SU-DHL-6 (cell line): ENCODE measurements around the gene TMEM59L.

Experiments used
- EZH2phosphoT487 ChIP-seq: fragments of 200-600 bp; sonication (generic), shearing (Covaris generic); conservative IDR thresholded peaks from 2 replicates; pipeline ENCODE4 v1.6.1; 2018; ENCODE audit warnings: mild to moderate bottlenecking, antibody characterized with exemption, low read length, moderate library complexity, mixed read lengths
- TF ChIP-seq, protein P1 (sequence below): fragments of 200-600 bp; sonication (generic); IDR thresholded peaks from one replicate; pipeline ENCODE4 v1.5.1; 2017; ENCODE audit warnings: antibody characterized with exemption, mild to moderate bottlenecking, low read length, moderate library complexity; ENCODE audit not compliant: insufficient read depth, poor library complexity, severe bottlenecking

DNA sequence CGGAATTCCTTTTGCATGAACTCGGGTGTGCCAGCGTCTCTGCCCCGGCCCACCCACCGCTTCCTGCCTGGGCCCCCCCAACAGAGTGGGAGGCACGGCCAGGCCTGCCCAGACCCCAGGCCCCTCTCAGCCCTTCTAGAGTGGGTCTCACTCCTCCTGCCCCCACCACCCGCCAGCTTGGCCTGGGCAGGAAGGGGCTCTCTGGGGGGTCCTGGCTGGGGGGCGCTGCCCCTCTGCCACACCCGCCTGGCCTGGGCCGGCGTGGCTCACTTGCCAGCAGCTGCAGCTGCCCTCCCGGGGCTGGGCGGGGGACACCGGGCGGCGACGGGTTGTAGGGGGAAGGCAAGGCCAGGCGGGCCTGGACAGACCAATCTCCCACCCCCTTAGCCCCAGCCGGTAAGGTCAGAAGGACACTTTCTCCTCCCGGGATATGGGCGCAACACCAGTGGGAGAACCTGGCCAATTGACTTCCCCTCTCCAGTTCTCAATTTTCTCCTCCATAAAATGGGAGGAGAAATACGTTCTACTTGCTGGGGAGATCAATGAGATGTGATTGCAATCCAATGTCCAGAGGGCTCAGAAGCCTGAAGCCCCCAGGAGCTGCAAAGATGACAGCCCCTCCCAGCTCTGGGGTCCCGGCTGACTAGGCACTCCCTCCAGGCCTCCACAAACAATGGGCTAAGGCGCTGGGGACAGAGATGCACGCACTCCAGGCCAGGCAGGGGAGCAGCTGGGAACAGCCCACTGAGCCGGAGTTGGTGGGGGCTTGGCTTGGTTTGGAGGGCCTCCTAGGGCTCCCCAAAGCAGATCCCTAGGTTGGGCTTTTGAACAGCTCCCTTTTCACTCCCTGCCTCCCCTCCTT lies 8.5 kb upstream of the TMEM59L start:
- TF ChIP-seq, protein P1, sequence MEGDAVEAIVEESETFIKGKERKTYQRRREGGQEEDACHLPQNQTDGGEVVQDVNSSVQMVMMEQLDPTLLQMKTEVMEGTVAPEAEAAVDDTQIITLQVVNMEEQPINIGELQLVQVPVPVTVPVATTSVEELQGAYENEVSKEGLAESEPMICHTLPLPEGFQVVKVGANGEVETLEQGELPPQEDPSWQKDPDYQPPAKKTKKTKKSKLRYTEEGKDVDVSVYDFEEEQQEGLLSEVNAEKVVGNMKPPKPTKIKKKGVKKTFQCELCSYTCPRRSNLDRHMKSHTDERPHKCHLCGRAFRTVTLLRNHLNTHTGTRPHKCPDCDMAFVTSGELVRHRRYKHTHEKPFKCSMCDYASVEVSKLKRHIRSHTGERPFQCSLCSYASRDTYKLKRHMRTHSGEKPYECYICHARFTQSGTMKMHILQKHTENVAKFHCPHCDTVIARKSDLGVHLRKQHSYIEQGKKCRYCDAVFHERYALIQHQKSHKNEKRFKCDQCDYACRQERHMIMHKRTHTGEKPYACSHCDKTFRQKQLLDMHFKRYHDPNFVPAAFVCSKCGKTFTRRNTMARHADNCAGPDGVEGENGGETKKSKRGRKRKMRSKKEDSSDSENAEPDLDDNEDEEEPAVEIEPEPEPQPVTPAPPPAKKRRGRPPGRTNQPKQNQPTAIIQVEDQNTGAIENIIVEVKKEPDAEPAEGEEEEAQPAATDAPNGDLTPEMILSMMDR: no peak
- no peak for TF ChIP-seq EZH2phosphoT487
